Myocyte (in vitro differentiated cells): ENCODE data around the gene CFHR4. TPM values are rescaled to one million over a fixed set of nuclear protein-coding genes. Genes with fewer than 3 reads are reported as not detected.
A peak's percentile ranks its signal among the peaks of the same experiment; 100 is the strongest.
"Not testable (repeated sequence)": the region's sequence is repeated elsewhere in the genome, so short reads cannot be mapped to it uniquely, and the experiment has no call there.

Source experiments
- DNase-seq: peaks from one replicate; pipeline ENCODE4 v3.0.0-alpha.2; 2012; ENCODE audit warnings: low read depth
- polyA plus RNA-seq: library from polyadenylated mRNA; unstranded; fragments of >200 nt; gene quantifications from one replicate; pipeline ENCODE4 v1.2.1, GENCODE V29; 2012; ENCODE audit warnings: missing spikeins
- total RNA-seq: library from RNA; depleted of rRNA; stranded (reverse); fragments of >200 nt; gene quantifications from 2 replicates; pipeline ENCODE4 v1.2.3, GENCODE V29; 2014

CFHR4 gene
- total RNA-seq = not detected in 2 replicates
- not detected for polyA plus RNA-seq

GRCh38 chr1:196887515-196888239 lies at the start of gene CFHR4:
TSS of gene CFHR4 (plus strand) at chr1:196888052. CDS start at chr1:196888151, 99 bp downstream.
- DNase-seq = no peak

GRCh38 chr1:196849613-196850492 lies 38.0 kb upstream of the CFHR4 start:
- DNase-seq = peak; percentile 30

- peak; percentile 13 for DNase-seq
These were observed 31.8 kb upstream of the CFHR4 start for GRCh38 chr1:196856053-196856452.

DNA sequence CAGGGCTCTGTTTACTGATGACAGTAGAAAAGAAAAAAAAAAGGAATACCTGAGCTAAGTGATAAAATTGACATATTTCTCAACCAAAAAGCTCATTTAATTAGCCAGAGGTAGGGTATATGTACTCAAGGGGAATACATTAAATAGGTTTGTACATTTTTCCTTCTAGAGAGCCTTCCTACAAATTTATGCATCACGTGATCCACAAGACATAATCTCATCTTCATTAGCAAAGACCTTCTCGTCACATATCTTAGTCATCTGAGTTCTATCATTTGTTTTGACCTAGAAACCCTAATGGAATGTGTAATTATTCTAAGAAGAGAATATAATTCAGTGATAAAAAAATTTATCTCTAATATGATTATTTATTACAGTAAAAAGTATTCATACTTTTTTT lies 30.7 kb upstream of the CFHR4 start:
- DNase-seq = no peak

DNA sequence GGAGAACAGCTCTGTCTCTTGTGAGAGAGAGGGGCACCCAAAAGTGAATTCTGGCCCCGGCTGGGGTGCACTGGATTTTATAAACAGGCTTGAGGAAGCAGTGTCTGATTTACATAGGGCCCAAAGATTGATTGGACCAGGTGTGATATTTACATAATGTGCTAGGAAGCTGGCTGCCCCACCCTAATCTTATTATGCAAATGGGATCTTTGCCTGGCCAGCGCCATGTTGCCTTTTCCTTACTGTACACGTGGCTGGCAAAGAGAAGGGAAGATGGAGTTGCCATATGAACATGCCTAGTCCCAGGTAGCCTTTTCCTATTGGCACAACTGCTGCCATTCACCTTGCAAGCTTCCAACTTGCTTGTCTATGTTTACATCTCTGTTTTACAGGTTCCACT lies 29.0 kb upstream of the CFHR4 start:
- no peak for DNase-seq

DNA sequence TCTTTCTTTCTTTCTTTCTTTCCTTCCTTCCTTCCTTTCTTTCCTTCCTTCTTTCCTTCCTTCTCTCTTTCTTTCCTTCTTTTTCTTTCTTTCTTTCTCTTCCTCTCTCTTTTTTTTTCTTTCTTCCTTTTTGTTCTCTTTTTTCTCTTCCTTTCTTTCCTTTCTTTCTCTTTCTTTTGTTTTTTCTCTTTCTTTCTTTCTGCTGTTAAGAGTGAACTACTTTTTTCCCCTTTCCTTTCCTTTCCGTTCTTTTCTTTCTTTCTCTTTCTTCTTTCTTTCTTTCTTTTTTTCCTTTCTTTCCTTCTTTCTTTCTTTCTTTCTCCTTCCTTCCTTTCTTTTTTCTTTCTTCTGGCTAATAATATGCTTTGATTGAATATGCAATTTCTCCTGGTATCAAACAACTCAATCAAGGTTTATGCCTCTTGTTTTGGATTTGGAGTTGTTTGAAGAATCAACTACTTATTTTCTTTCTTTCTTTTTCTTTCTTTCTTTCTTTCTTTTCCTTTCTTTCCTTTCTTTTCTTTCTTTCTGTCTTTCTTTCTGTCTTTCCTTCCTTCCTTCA lies 27.4 kb upstream of the CFHR4 start:
- no peak for DNase-seq

DNA sequence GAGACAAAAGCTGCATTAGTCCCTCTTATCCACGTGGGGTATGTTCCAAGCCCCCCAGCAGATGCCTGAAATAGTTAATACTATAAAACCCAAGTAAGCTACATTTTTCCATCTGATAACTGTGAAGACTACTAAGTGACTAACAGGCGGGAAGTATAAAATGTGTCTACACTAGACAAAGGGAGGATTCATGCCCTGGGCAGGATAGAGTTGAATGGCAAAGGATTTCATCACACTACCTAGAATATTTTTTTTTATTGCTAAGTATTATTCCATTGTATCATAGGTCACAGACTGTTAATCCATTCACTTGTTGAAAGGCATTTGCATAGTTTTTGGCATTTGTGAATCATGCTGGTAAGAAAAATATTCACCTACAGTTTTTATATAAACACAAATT lies 26.4 kb upstream of the CFHR4 start:
- DNase-seq = no peak

GRCh38 chr1:196866974-196867373 lies 20.9 kb upstream of the CFHR4 start:
- DNase-seq = no peak

- DNase-seq = no peak
These were observed 14.5 kb upstream of the CFHR4 start for GRCh38 chr1:196873385-196873784.

DNA sequence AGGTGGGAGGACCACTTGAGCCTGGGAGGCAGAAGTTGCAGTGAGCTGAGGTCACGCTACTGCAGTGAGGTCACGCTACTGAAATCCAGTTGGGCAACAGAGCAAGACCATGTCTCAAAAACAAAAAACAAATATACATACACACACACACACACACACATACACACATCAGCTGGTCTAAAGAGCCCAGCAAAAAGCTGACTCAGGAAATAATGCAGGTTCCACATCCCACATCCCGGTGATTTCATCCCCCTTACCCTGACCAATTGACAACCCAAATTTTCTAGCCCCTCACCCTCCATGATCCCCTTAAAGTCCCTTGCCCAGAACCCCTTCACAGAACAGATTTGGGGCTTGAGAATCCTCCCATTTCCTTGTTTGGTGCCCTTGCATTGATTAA lies 11.9 kb upstream of the CFHR4 start:
- DNase-seq = no peak

- DNase-seq = no peak
These were observed 9.9 kb upstream of the CFHR4 start for GRCh38 chr1:196877964-196878363.

DNA sequence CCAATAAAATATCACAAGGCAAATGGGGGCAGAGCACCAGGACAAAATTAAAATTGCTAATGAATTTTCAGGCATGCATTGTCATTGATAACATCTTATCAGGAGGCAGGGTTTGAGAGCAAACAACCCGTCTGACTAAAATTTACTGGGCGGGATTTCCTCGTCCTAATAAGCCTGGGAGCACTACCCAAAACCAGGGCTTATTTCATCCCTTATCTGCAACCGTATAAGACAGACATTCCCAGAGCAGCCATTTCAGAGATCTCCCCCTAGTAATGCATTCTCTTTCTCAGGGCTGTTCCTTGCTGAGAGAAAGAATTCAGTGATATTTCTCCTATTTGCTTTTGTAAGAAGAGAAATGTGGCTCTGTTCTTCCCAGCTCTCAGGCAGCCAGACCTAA lies 1.3 kb upstream of the CFHR4 start:
- DNase-seq = not testable (repeated sequence)

- peak; percentile 20 for DNase-seq
These were observed 2.8 kb downstream of the CFHR4 start for GRCh38 chr1:196890668-196891067.

DNA sequence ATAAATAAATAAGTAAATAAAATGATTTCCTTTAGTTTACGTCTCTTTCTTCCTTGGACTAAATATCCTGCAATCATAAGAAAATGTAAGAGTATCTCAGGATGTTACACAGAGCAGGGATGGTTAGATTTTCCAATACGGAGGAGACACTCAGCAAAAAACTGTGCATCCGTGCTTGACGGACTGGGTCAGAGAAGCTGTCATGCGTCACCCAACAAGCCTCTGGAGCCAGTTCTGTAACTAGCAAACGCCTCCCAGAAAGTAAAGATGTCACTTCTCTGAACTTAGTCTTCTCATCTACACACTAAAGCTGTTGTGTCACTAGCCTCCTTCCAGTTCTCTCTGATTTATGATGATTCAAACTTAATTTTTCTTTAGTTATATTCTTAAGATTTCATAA lies 3.4 kb downstream of the CFHR4 start:
- no peak for DNase-seq

DNA sequence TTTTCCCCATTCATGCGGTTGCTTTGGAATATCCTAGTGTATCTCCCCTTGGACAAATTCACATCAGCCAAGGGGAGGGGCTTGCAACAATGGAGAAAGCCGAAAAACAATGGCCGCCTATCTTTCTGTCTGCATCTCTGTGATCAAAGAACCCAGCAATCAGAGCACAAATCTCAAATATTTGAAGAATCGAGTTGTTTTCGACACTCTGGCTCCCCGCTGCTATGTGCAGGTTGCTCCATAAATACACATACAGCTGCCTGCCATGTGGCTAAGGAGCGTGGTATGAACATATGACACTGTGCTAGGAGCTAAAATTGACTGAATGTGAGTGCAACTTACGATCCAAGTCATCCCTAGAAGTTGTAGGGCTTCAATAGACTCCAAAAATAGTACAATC lies 8.5 kb downstream of the CFHR4 start:
- peak; percentile 7 for DNase-seq

- DNase-seq = no peak
These were observed 9.4 kb downstream of the CFHR4 start for GRCh38 chr1:196897158-196897828.

DNA sequence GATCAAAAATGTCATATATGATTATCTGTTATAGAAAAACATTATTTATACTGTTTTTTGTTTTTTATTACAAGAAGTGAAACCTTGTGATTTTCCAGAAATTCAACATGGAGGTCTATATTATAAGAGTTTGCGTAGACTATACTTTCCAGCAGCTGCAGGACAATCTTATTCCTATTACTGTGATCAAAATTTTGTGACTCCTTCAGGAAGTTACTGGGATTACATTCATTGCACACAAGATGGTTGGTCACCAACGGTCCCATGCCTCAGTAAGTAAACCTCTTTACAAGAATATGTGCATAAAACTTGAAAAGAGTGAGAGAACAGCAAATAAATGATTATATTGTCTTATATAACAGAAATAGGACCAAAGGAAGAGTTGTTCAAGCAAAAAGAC lies 14.5 kb downstream of the CFHR4 start:
- no peak for DNase-seq

DNA sequence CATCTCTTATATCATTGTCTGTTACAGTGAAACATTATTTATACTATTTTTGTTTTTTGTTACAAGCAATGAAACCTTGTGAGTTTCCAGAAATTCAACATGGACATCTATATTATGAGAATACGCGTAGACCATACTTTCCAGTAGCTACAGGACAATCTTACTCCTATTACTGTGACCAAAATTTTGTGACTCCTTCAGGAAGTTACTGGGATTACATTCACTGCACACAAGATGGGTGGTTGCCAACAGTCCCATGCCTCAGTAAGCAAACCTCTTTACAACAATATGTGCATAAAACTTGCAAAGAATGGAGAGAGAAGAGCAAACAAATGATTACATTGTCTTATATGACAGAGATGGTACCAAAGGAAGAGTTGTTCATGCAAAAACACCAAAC lies 22.4 kb downstream of the CFHR4 start:
- DNase-seq = peak; percentile 3

GRCh38 chr1:196912283-196912682 lies 24.4 kb downstream of the CFHR4 start:
- not testable (repeated sequence) for DNase-seq

- DNase-seq = not testable (repeated sequence)
These were observed 39.0 kb downstream of the CFHR4 start for GRCh38 chr1:196926839-196927238.

DNA sequence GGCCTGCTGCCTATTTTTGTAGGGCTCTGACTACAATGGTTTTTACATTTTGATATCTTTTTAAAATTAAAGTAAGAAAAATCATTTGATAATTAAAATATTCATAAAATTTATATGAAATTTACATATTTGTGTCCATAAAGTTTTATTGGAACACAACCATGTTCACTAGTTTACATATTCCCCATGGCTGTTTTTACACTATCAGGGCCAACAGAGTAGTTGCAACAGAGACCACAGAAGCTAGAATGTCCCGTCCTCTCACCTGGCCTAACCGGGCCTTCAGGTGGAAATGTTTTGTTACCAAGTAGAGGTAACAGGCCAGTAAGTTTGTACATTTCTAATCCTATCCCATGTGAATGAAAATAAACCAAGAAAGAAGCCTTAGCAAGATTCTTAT lies 45.0 kb downstream of the CFHR4 start:
- not testable (repeated sequence) for DNase-seq
